SH-SY5Y (cell line): ENCODE measurements around the gene PGF.

Source experiments
- GATA2 ChIP-seq: IDR thresholded peaks from 2 replicates; pipeline ENCODE4 v1.6.1; 2011; ENCODE audit warnings: mild to moderate bottlenecking, low read depth, low read length
- GATA3 ChIP-seq: IDR thresholded peaks from 2 replicates; pipeline ENCODE4 v1.6.1; 2011; ENCODE audit warnings: low read depth, mild to moderate bottlenecking, low read length, moderate library complexity

The PGF gene

GRCh38 chr14:74980731-74981461, 25.5 kb upstream of the PGF start:
- TF ChIP-seq GATA2: no peak
- no peak for TF ChIP-seq GATA3

DNA sequence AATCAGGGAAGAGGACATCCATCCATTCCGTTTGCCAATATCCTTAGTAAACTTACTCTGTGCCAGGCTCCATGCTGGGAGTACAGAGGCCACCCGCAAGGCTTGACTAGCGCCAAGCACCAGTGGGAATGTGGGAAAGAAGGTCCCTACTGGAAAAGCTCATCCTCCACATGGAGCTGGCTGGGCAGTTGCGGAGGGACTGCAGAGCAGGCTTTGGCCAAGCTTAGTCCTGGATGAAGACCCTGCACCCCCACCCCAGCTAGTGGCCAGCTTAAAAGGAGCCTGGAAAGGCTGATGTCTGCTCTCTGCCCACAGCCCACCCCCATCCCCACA, 25.0 kb upstream of the PGF start:
- TF ChIP-seq GATA2: no peak
- TF ChIP-seq GATA3: no peak

GRCh38 chr14:74979442-74980397, 24.3 kb upstream of the PGF start:
- TF ChIP-seq GATA3: no peak
- TF ChIP-seq GATA2: no peak

GRCh38 chr14:74979029-74979428, 23.6 kb upstream of the PGF start:
- TF ChIP-seq GATA3: peak; percentile 85; the same call in 1 of the 2 replicates
- peak; percentile 92 for TF ChIP-seq GATA2

DNA sequence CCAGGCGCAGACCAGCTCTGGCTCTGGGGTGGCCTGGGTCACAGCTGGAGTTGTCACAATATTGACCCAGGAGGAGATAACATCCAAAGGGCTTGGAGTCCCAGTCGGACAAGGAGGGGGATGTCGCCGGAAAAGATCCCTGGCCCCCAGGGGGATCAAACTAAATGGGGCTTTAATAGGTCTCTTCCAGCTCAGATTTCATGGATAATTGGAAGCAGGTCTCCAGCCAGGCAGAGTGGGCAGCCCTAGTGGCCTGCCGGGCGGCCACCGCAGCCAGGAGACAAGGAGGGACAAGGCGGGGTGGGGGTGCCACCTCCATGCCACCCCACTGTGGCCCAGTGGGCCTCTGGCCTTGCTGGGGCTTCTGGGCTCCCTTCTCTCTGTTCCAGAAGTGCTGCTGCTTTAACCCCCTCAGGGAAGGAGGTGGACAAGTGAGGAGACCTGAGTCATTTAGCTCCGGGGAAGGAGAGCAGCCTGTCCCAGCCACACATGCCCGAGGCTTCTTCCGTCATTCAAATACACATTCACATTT, 23.1 kb upstream of the PGF start:
- TF ChIP-seq GATA3: no peak
- TF ChIP-seq GATA2: peak; percentile 95

DNA sequence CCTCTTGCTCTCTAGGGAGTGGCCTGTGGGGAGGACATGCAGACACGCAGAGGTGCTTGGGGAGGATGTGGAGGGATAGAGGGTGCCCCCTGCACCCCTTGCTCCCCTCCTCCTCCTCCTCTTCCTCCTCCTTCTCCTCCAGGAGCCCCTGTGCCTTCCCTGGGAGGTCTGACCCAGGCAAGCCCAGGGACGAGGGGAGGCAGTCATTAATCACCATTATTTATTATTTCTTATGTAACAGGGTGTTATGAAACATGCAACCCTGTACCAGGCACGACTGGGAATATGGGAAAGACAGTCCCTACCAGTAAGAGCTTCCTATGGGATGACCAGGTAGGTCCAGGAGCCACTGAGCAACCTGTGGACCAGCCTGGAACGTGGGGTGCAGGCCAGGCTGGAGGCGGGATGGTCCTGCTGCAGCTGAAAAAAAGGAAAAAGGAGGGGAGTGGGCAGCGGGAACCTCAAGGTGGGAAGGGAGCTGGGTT, 22.5 kb upstream of the PGF start:
- TF ChIP-seq GATA2 (no peak), GATA3 (no peak)

DNA sequence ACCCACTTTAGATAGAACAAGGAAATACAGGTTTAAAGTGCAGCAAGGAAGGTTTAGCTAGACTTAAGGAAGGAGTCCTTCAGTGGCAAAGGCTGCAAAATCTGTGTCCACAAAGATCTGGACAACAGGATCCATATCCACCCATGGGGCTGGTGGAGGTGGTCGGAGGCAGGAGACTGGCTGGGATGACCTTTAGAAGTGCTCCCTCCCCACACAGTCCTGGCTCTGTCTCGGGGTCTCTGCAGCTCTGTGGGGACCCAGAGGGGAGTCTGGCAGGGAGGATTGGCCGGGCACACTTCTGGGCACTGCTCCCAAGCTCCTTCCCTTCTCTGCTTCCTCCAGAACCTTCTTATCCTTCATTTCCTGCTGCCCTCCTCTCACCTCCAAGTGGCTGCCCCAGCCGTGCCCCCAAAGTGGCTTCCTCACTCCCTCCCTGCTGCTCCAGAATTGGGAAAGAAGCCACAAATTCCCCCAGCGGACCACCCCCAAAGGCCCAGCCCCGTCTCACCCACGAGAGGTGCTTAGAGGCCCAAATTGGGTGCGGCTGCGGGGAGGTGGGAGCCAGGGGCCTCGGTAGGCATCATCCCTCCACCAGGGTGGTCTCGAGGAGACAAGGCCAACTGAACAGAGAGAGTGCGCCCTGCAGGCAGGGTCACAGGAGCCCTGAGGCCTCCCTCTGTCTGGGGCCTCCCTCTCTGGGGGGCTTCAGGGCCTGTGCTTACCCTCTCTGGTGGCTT, 21.9 kb upstream of the PGF start:
- TF ChIP-seq GATA2: no peak
- TF ChIP-seq GATA3: no peak

- TF ChIP-seq GATA2: no peak
- no peak for TF ChIP-seq GATA3
Measured at GRCh38 chr14:74976264-74977113, 21.1 kb upstream of the PGF start.

- TF ChIP-seq GATA3: no peak
- TF ChIP-seq GATA2: no peak
Measured at GRCh38 chr14:74975059-74975810, 19.8 kb upstream of the PGF start.

- TF ChIP-seq GATA3 (no peak), GATA2 (no peak)
Measured at GRCh38 chr14:74974364-74975058, 19.1 kb upstream of the PGF start.

DNA sequence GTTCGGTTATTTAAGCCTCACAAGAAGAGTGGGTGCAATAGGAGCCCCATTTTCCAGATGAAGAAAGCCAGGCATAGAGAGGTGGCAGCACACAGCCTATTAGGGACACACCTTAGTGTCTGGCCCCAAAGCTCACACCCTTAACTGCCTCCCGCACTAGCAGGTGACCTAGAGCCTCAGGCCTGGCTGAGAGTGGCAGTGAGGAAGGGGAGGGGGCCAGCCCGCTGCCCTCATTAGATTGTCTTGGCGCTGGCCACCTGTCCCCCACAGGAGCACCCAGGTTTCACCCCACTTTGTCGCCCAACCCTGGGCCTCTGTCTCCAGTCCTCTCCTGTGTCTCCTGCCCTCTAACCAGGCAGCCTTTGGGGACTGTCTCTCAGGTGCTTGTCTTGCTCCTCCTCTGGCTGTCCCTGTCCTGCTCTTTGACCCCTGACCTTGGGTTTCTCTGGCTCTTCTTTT, 18.5 kb upstream of the PGF start:
- TF ChIP-seq GATA2 (no peak), GATA3 (no peak)
